Activated T-helper 1 cell treated with anti-CD3 and anti-CD28 coated beads, Interleukin-12 subunit alpha, Interleukin-12 subunit beta, Interleukin-2, Interleukin-4 antibody, amounts not matched to agents 30 ng/mL and 10 ng/mL and 1 ng/mL, durations not matched to agents 14 hours and 24 hours and 36 hours (primary cell): ENCODE measurements around the gene SLC4A9. TPM values are rescaled to one million over a fixed set of nuclear protein-coding genes. Genes with fewer than 3 reads are reported as not detected.

Experiments used
- DNase-seq: peaks from one replicate; pipeline ENCODE4 v3.0.0; 2021; ENCODE audit warnings: low spot score
- H3K27ac Mint-ChIP-seq: one replicate; pipeline ENCODE4 v1.8.0; 2021; ENCODE audit warnings: mild to moderate bottlenecking, mixed read lengths
- H3K27me3 Mint-ChIP-seq: one replicate; pipeline ENCODE4 v1.8.0; 2022; ENCODE audit warnings: mild to moderate bottlenecking, moderate library complexity, mixed read lengths; ENCODE audit not compliant: insufficient read depth
- H3K36me3 Mint-ChIP-seq: one replicate; pipeline ENCODE4 v1.8.0; 2021; ENCODE audit warnings: low read depth, mixed read lengths
- H3K4me1 Mint-ChIP-seq: one replicate; pipeline ENCODE4 v1.8.0; 2021; ENCODE audit warnings: low read depth, mixed read lengths
- H3K4me3 Mint-ChIP-seq: one replicate; pipeline ENCODE4 v1.8.0; 2021; ENCODE audit warnings: mild to moderate bottlenecking, moderate library complexity, mixed read lengths
- H3K9me3 Mint-ChIP-seq: one replicate; pipeline ENCODE4 v1.8.0; 2021; ENCODE audit warnings: mixed read lengths
- intact Hi-C: fragments of 100-400 bp; cut with micrococcal nuclease; formaldehyde crosslinking; loops from one replicate; pipeline ENCODE4 v1.15.1; 2024
- total RNA-seq: library from RNA; stranded (reverse); gene quantifications from 2 replicates; pipeline ENCODE4 v1.2.3, GENCODE V29; 2022

Gene SLC4A9
- total RNA-seq, 1 donor from 2014 or later: not detected

GRCh38 chr5:140399979-140400729 is 40.2 kb downstream of the SLC4A9 start:
- peak overlapping the region; percentile 88 for H3K27ac Mint-ChIP-seq
- no peak overlapping the region for H3K4me3 Mint-ChIP-seq
- no peaks in the 10 kb centered on the region for H3K9me3 Mint-ChIP-seq
- intact Hi-C loops: loop anchor here (2.0 to 10.0 kb wide), 4 partner anchors 293 to 1215 kb away; partner anchors contain the start of genes DIAPH1, TAF7 and UBE2D2
- no peak for DNase-seq
- peaks cover 21% of the 10 kb centered on the region for H3K4me1 Mint-ChIP-seq
- no peaks in the 10 kb centered on the region for H3K27me3 Mint-ChIP-seq
- H3K36me3 Mint-ChIP-seq: peaks cover 12% of the 10 kb centered on the region

GRCh38 chr5:140400730-140401361 is 40.9 kb downstream of the SLC4A9 start:
- Mint-ChIP-seq H3K4me1 (peaks cover 24% of the 10 kb centered on the region), H3K27me3 (no peaks in the 10 kb centered on the region), H3K36me3 (peaks cover 14% of the 10 kb centered on the region), H3K9me3 (no peaks in the 10 kb centered on the region), H3K27ac (peak overlapping the region; percentile 88), H3K4me3 (no peak overlapping the region)
- DNase-seq: peak; percentile 83
- intact Hi-C loops: loop anchor here (1.0 to 10.0 kb wide), 15 partner anchors 98 to 1214 kb away; partner anchors contain the start of genes APBB3, CYSTM1, DIAPH1 and EIF4EBP3

- peak; percentile 96 for DNase-seq
- Mint-ChIP-seq H3K27ac (peak within 1 kb of the TSS; percentile 88), H3K9me3 (no peaks in the 10 kb centered on the region), H3K4me1 (peaks cover 24% of the 10 kb centered on the region), H3K4me3 (no peak within 1 kb of the TSS), H3K36me3 (peaks cover 16% of the 10 kb centered on the region), H3K27me3 (no peaks in the 10 kb centered on the region)
- intact Hi-C loops: loop anchor here (1.0 to 10.0 kb wide), 17 partner anchors 20 to 1213 kb away; partner anchors contain the start of genes APBB3, CYSTM1, DIAPH1 and EIF4EBP3
Measured at GRCh38 chr5:140401362-140402257, 41.6 kb downstream of the SLC4A9 start, which contains the start of gene ANKHD1. Gene ANKHD1 (plus strand): TSS chr5:140401833. CDS start chr5:140401968, 135 bp downstream.

- Mint-ChIP-seq H3K4me3 (no peak overlapping the region), H3K36me3 (peaks cover 16% of the 10 kb centered on the region), H3K4me1 (peaks cover 24% of the 10 kb centered on the region), H3K9me3 (no peaks in the 10 kb centered on the region), H3K27me3 (no peaks in the 10 kb centered on the region), H3K27ac (no peak overlapping the region)
- intact Hi-C loops: loop anchor here (1.0 to 10.0 kb wide), 4 partner anchors 19 to 1212 kb away; partner anchors contain the start of genes DIAPH1 and UBE2D2
- DNase-seq: peak; percentile 40
Measured at GRCh38 chr5:140402258-140403074, 42.5 kb downstream of the SLC4A9 start.

GRCh38 chr5:140403613-140404012 is 43.6 kb downstream of the SLC4A9 start:
- no peaks in the 10 kb centered on the region for H3K27me3 Mint-ChIP-seq
- intact Hi-C loops: loop anchor here (10.0 kb wide), 2 partner anchors 839 to 1211 kb away; partner anchors contain the start of genes DIAPH1 and UBE2D2
- peaks cover 25% of the 10 kb centered on the region for H3K4me1 Mint-ChIP-seq
- H3K9me3 Mint-ChIP-seq: no peaks in the 10 kb centered on the region
- no peak overlapping the region for H3K4me3 Mint-ChIP-seq
- H3K36me3 Mint-ChIP-seq: peaks cover 16% of the 10 kb centered on the region
- peak overlapping the region; percentile 74 for H3K27ac Mint-ChIP-seq
- DNase-seq: no peak

- H3K27ac Mint-ChIP-seq: no peak overlapping the region
- H3K9me3 Mint-ChIP-seq: no peaks in the 10 kb centered on the region
- DNase-seq: no peak
- peaks cover 16% of the 10 kb centered on the region for H3K36me3 Mint-ChIP-seq
- H3K4me1 Mint-ChIP-seq: peaks cover 29% of the 10 kb centered on the region
- intact Hi-C loops: loop anchor here (10.0 kb wide), 2 partner anchors 844 to 1206 kb away; partner anchors contain the start of genes DIAPH1 and UBE2D2
- no peaks in the 10 kb centered on the region for H3K27me3 Mint-ChIP-seq
- no peak overlapping the region for H3K4me3 Mint-ChIP-seq
Measured at GRCh38 chr5:140408750-140409241, 48.8 kb downstream of the SLC4A9 start.

GRCh38 chr5:140413230-140413629 is 53.2 kb downstream of the SLC4A9 start:
- no peaks in the 10 kb centered on the region for H3K27me3 Mint-ChIP-seq
- intact Hi-C loops: no loop called here
- DNase-seq: no peak
- H3K4me1 Mint-ChIP-seq: peaks cover 22% of the 10 kb centered on the region
- H3K27ac Mint-ChIP-seq: no peak overlapping the region
- H3K9me3 Mint-ChIP-seq: no peaks in the 10 kb centered on the region
- no peak overlapping the region for H3K4me3 Mint-ChIP-seq
- H3K36me3 Mint-ChIP-seq: peaks cover 7% of the 10 kb centered on the region

- no peak for DNase-seq
- peaks cover 19% of the 10 kb centered on the region for H3K36me3 Mint-ChIP-seq
- no peak overlapping the region for H3K4me3 Mint-ChIP-seq
- no peak overlapping the region for H3K27ac Mint-ChIP-seq
- H3K4me1 Mint-ChIP-seq: peaks cover 39% of the 10 kb centered on the region
- intact Hi-C loops: no loop called here
- H3K27me3 Mint-ChIP-seq: no peaks in the 10 kb centered on the region
- no peaks in the 10 kb centered on the region for H3K9me3 Mint-ChIP-seq
Measured at GRCh38 chr5:140417235-140417634, 57.2 kb downstream of the SLC4A9 start.

GRCh38 chr5:140418862-140419520 is 59.0 kb downstream of the SLC4A9 start:
- Mint-ChIP-seq H3K36me3 (peaks cover 22% of the 10 kb centered on the region), H3K27me3 (no peaks in the 10 kb centered on the region), H3K9me3 (no peaks in the 10 kb centered on the region), H3K27ac (no peak overlapping the region), H3K4me1 (peaks cover 43% of the 10 kb centered on the region), H3K4me3 (no peak overlapping the region)
- intact Hi-C loops: no loop called here
- no peak for DNase-seq

- intact Hi-C loops: loop anchor here (1.0 to 5.0 kb wide), 3 partner anchors 38 to 217 kb away; partner anchors contain the start of gene TMCO6
Measured at GRCh38 chr5:140420226-140420570, 60.2 kb downstream of the SLC4A9 start.

GRCh38 chr5:140420665-140421361 is 60.8 kb downstream of the SLC4A9 start:
- Mint-ChIP-seq H3K36me3 (peaks cover 22% of the 10 kb centered on the region), H3K27me3 (no peaks in the 10 kb centered on the region), H3K9me3 (no peaks in the 10 kb centered on the region), H3K4me1 (peaks cover 38% of the 10 kb centered on the region), H3K4me3 (peak overlapping the region; percentile 1), H3K27ac (peak overlapping the region; percentile 61)
- DNase-seq: no peak
- intact Hi-C loops: loop anchor here (1.0 to 5.0 kb wide), 4 partner anchors 19 to 216 kb away; partner anchors contain the start of gene TMCO6

More at GRCh38 chr5:140420226-140420570, 60.2 kb downstream of the SLC4A9 start:
- Mint-ChIP-seq H3K4me3 (no peak overlapping the region), H3K4me1 (peaks cover 40% of the 10 kb centered on the region), H3K27ac (no peak overlapping the region), H3K27me3 (no peaks in the 10 kb centered on the region), H3K36me3 (peaks cover 22% of the 10 kb centered on the region), H3K9me3 (no peaks in the 10 kb centered on the region)
- no peak for DNase-seq
